HCT116 (cell line): Measurements from ENCODE around the gene REN. TPM values are rescaled to one million over a fixed set of nuclear protein-coding genes. Genes with fewer than 3 reads are reported as not detected.

Source experiments
- ATAC-seq: fragments of 200-7000 bp; cut with Tn5 transposase; 2 replicates; pipeline ENCODE4 v1.9.1; 2020; ENCODE audit warnings: mild to moderate bottlenecking, moderate library complexity
- BruUV-seq: library from RNA; stranded (reverse); fragments of 400-500 nt; replicated peaks from 2 replicates; lab custom pipeline; 2021; lab: Mats Ljungman, UMichigan
- CTCF ChIA-PET: fragments of 300-600 bp; sonication (Branson Sonifier 250); formaldehyde crosslinking; loops from one replicate; lab custom pipeline; 2021; ENCODE audit warnings: antibody characterized with exemption; lab: Charles Lee
- POLR2A ChIA-PET: fragments of 300-600, 350-600 bp; sonication (Branson Sonifier 250); formaldehyde crosslinking; loops from one replicate; lab custom pipeline; 2021; ENCODE audit warnings: antibody characterized with exemption; lab: Charles Lee
- RAD21 ChIA-PET, 2 experiments: fragments of 300-600 bp; sonication (Branson Sonifier 250); formaldehyde crosslinking; loops; one replicate each; lab custom pipeline; 2023; ENCODE audit warnings: low total read pairs in 2 of 2; ENCODE audit not compliant: uncharacterized antibody in 2 of 2, unreplicated experiment in 2 of 2, low non-redundant PET in 1 of 2; lab: Charles Lee
- DNase-seq: peaks from one replicate; pipeline ENCODE4 v3.0.0-alpha.2; 2010; ENCODE audit warnings: low read depth, low spot score
- H2AFZ ChIP-seq: fragments of 200-600 bp; shearing (Covaris generic), sonication (generic); 2 replicates; pipeline ENCODE4 v1.6.1; 2017; ENCODE audit warnings: low read depth, mixed run types, mixed read lengths, antibody characterized with exemption, low read length; ENCODE audit not compliant: poor library complexity, severe bottlenecking
- H3K27ac ChIP-seq: 2 replicates; pipeline ENCODE4 v1.5.1; 2012; ENCODE audit warnings: low read depth, low read length
- H3K27me3 ChIP-seq: fragments of 200-600 bp; sonication (generic); 2 replicates; pipeline ENCODE4 v1.6.1; 2016; ENCODE audit warnings: mixed run types, low read length, mixed read lengths; ENCODE audit not compliant: insufficient read depth
- H3K36me3 ChIP-seq, 2 experiments: fragments of 200-500 bp in 1 of 2; fragments of 200-600 bp in 1 of 2; sonication (Bioruptor generic) in 1 of 2; sonication (generic) in 1 of 2; 2 replicates each; pipeline versions ENCODE4 v1.5.1 to v1.6.1; 2014 to 2016; ENCODE audit warnings: low read length in 2 of 2, inconsistent platforms in 1 of 2, mixed read lengths in 1 of 2, mixed run types in 1 of 2; ENCODE audit not compliant: insufficient read depth in 2 of 2, control insufficient read depth in 1 of 2
- H3K4me1 ChIP-seq, 2 experiments: fragments of 200-600 bp in 1 of 2; sonication (generic) in 1 of 2; 2 replicates each; pipeline versions ENCODE4 v1.5.1 to v1.6.1; 2012 to 2017; ENCODE audit warnings: low read length in 2 of 2, inconsistent platforms in 1 of 2, mild to moderate bottlenecking in 1 of 2, mixed read lengths in 1 of 2, mixed run types in 1 of 2, moderate library complexity in 1 of 2; ENCODE audit not compliant: insufficient read depth in 2 of 2, control insufficient read depth in 1 of 2
- H3K4me2 ChIP-seq: fragments of 200-600 bp; sonication (generic); 2 replicates; pipeline ENCODE4 v1.6.1; 2017; ENCODE audit warnings: mixed run types, low read length, mixed read lengths
- H3K4me3 ChIP-seq, 2 experiments: fragments of 200-600 bp in 1 of 2; sonication (generic) in 1 of 2; replicated peaks in 1 of 2; 2 replicates each; pipeline ENCODE4 v1.5.1; 2011 to 2016; ENCODE audit warnings: low read length in 2 of 2, control low read depth in 1 of 2, low read depth in 1 of 2, mild to moderate bottlenecking in 1 of 2, mixed read lengths in 1 of 2, mixed run types in 1 of 2
- H3K79me2 ChIP-seq: fragments of 200-600 bp; sonication (generic); 2 replicates; pipeline ENCODE4 v1.6.1; 2017; ENCODE audit warnings: mild to moderate bottlenecking, mixed run types, low read length, moderate library complexity, mixed read lengths; ENCODE audit not compliant: insufficient read depth
- H3K9ac ChIP-seq: fragments of 200-600 bp; sonication (generic); 2 replicates; pipeline ENCODE4 v1.6.1; 2016; ENCODE audit warnings: low read length, mixed read lengths
- H3K9me2 ChIP-seq: fragments of 200-600 bp; sonication (generic), shearing (Covaris generic); 2 replicates; pipeline ENCODE4 v1.6.1; 2017; ENCODE audit warnings: mixed run types, mild to moderate bottlenecking, moderate library complexity; ENCODE audit not compliant: insufficient read depth
- H3K9me3 ChIP-seq, 2 experiments: fragments of 200-500 bp in 1 of 2; fragments of 200-600 bp in 1 of 2; sonication (Bioruptor generic) in 1 of 2; sonication (generic) in 1 of 2; 2 replicates each; pipeline ENCODE4 v1.6.1; 2014 to 2017; ENCODE audit warnings: low read length in 2 of 2, mixed read lengths in 2 of 2, inconsistent platforms in 1 of 2, low read depth in 1 of 2, mild to moderate bottlenecking in 1 of 2, mixed run types in 1 of 2, moderate library complexity in 1 of 2; ENCODE audit not compliant: control insufficient read depth in 1 of 2, insufficient read depth in 1 of 2
- H4K20me1 ChIP-seq: fragments of 200-600 bp; sonication (generic), shearing (Covaris generic); 2 replicates; pipeline ENCODE4 v1.6.1; 2017; ENCODE audit warnings: mixed run types, mild to moderate bottlenecking, moderate library complexity; ENCODE audit not compliant: insufficient read depth
- CBX3 ChIP-seq: IDR thresholded peaks from 2 replicates; pipeline ENCODE4 v1.6.1; 2012; ENCODE audit warnings: low read depth
- CEBPB ChIP-seq: IDR thresholded peaks from 2 replicates; pipeline ENCODE4 v1.6.1; 2012; ENCODE audit warnings: low read depth
- EGR1 ChIP-seq: IDR thresholded peaks from 2 replicates; pipeline ENCODE4 v1.6.1; 2012; ENCODE audit warnings: low read depth
- ELF1 ChIP-seq: IDR thresholded peaks from 2 replicates; pipeline ENCODE4 v1.6.1; 2012; ENCODE audit warnings: low read depth, borderline replicate concordance
- EZH2 ChIP-seq: fragments of 200-600 bp; sonication (generic); IDR thresholded peaks from 2 replicates; pipeline ENCODE4 v1.6.1; 2017; ENCODE audit warnings: antibody characterized with exemption, mixed run types
- FOSL1 ChIP-seq: IDR thresholded peaks from 2 replicates; pipeline ENCODE4 v1.6.1; 2012; ENCODE audit warnings: low read depth
- JUND ChIP-seq: IDR thresholded peaks from 2 replicates; pipeline ENCODE4 v1.6.1; 2012
- POLR2A ChIP-seq: IDR thresholded peaks from 2 replicates; pipeline ENCODE4 v1.7.0; 2011; ENCODE audit warnings: borderline replicate concordance; ENCODE audit not compliant: insufficient read depth, insufficient read length; ENCODE audit errors: extremely low read depth
- POLR2AphosphoS5 ChIP-seq: IDR thresholded peaks from 2 replicates; pipeline ENCODE4 v1.6.1; 2011; ENCODE audit warnings: mild to moderate bottlenecking, low read depth, low read length, moderate library complexity
- SIN3A ChIP-seq: IDR thresholded peaks from 2 replicates; pipeline ENCODE4 v1.6.1; 2012; ENCODE audit warnings: low read depth
- SP1 ChIP-seq: IDR thresholded peaks from 2 replicates; pipeline ENCODE4 v1.6.1; 2012; ENCODE audit warnings: low read depth
- SRF ChIP-seq: IDR thresholded peaks from 2 replicates; pipeline ENCODE4 v1.6.1; 2012; ENCODE audit warnings: low read depth
- TCF7L2 ChIP-seq: IDR thresholded peaks from 2 replicates; pipeline ENCODE4 v1.7.0; 2011; ENCODE audit warnings: borderline replicate concordance, inconsistent platforms; ENCODE audit not compliant: insufficient read depth, insufficient read length; ENCODE audit errors: extremely low read depth
- YY1 ChIP-seq: IDR thresholded peaks from 2 replicates; pipeline ENCODE4 v1.6.1; 2011; ENCODE audit warnings: low read length, low read depth, moderate library complexity, mild to moderate bottlenecking; ENCODE audit not compliant: insufficient replicate concordance; ENCODE audit errors: extremely low read depth
- ZFX ChIP-seq: fragments of 450-650 bp; IDR thresholded peaks from 2 replicates; pipeline ENCODE4 v1.6.1; 2017
- ZNF274 ChIP-seq: fragments of 200-500 bp; sonication (Bioruptor generic); IDR thresholded peaks from 2 replicates; pipeline ENCODE4 v1.6.1; 2014; ENCODE audit warnings: mild to moderate bottlenecking, low read depth, low read length, inconsistent platforms
- intact Hi-C: fragments of 100-400 bp; cut with micrococcal nuclease; formaldehyde crosslinking; loops from 2 replicates; pipeline ENCODE4 v1.10.0; 2022
- total RNA-seq: library from RNA; stranded (reverse); gene quantifications from one replicate; pipeline ENCODE4 v1.2.1, GENCODE V29; 2021; ENCODE audit not compliant: unreplicated experiment
- TF ChIP-seq, protein P1 (sequence below): IDR thresholded peaks from 2 replicates; pipeline ENCODE4 v1.6.1; 2011; ENCODE audit warnings: mild to moderate bottlenecking, low read length, moderate library complexity; ENCODE audit not compliant: insufficient replicate concordance; ENCODE audit errors: extremely low read depth
- TF ChIP-seq, protein P2 (sequence below): IDR thresholded peaks from 2 replicates; pipeline ENCODE4 v1.6.1; 2012

REN gene
- total RNA-seq, 1 experiment from 2014 or later = 0.47 TPM

DNA sequence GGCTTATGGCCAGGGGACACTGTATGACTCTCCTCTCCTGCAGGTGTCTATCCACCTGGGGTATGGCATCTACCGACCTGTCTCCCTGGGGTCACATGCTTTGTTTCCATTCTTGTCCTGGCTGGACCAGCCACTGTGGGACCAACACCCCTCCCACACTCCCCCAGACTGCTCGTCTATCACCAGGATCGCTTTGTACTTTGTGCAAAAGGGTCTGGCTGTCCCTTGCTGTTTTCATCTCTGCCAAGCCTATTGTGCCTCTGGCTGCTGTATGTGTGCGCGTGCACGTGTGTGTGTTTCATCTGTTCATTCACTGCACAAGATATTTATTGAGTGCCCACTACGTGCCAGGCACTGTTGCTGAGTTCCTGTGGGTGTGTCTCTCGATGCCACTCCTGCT lies 39.8 kb downstream of the REN start (continued):
- TF ChIP-seq, protein P1, sequence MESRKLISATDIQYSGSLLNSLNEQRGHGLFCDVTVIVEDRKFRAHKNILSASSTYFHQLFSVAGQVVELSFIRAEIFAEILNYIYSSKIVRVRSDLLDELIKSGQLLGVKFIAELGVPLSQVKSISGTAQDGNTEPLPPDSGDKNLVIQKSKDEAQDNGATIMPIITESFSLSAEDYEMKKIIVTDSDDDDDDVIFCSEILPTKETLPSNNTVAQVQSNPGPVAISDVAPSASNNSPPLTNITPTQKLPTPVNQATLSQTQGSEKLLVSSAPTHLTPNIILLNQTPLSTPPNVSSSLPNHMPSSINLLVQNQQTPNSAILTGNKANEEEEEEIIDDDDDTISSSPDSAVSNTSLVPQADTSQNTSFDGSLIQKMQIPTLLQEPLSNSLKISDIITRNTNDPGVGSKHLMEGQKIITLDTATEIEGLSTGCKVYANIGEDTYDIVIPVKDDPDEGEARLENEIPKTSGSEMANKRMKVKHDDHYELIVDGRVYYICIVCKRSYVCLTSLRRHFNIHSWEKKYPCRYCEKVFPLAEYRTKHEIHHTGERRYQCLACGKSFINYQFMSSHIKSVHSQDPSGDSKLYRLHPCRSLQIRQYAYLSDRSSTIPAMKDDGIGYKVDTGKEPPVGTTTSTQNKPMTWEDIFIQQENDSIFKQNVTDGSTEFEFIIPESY = no peak
- TF ChIP-seq CBX3 (no peak), SRF (no peak), YY1 (no peak), ELF1 (no peak), SIN3A (no peak), ZFX (no peak)
- TF ChIP-seq, protein P2, sequence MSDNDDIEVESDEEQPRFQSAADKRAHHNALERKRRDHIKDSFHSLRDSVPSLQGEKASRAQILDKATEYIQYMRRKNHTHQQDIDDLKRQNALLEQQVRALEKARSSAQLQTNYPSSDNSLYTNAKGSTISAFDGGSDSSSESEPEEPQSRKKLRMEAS = no peak

DNA sequence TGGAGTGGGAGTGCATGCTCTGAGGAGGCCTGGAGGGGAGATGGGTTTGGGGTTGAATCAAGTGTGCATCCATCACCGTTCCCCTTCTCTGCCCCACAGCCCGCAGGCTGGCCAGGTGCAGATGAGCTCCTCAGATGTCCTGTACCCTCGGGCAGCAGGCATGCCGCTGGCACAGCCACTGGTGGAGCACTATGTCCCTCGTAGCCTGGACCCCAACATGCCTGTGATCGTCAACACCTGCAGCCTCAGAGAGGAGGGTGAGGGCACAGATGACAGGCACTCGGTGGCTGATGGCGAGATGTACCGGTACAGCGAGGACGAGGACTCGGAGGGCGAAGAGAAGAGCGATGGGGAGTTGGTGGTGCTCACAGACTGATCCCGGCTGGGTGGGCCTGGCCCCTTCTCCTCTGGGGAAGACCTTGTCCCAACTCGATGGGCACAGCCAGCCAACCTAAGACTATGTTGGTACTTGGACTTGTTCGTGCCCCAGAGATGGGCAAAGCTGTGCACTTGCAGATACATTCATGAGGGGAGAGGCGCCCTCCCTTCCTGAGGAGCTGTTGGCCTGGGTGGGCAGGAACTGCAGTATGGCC lies 40.3 kb downstream of the REN start:
- no TSS peak for BruUV-seq
- ATAC-seq (no peak), DNase-seq (no peak)
- intact Hi-C loops = loop anchor here (2.0 kb wide), 1 partner anchor 53 kb away; the partner anchor contains the start of gene SOX13
- H3K4me2 ChIP-seq = no peak overlapping the region
- H3K9me3 ChIP-seq = no peaks in the 10 kb centered on the region
- H3K27ac ChIP-seq = no peak overlapping the region
- ChIA-PET RAD21 (no interaction called here), POLR2A (no interaction called here), CTCF (interaction anchor here (7.6 kb wide), 1 partner anchor 253 kb away, joined by 246 read pairs; no protein-coding TSS in a partner anchor)
- peaks cover 11 to 33% of the 10 kb centered on the region in 2 experiments for H3K4me1 ChIP-seq
- H3K9me2 ChIP-seq = no peaks in the 10 kb centered on the region
- no peaks in the 10 kb centered on the region for H3K79me2 ChIP-seq
- H3K9ac ChIP-seq = no peak overlapping the region
- no peaks in the 10 kb centered on the region; a peak in 1 of 4 replicates for H3K36me3 ChIP-seq
- H2AFZ ChIP-seq = no peak overlapping the region
- no peaks in the 10 kb centered on the region for H4K20me1 ChIP-seq
- no peaks in the 10 kb centered on the region for H3K27me3 ChIP-seq
- no peak overlapping the region for H3K4me3 ChIP-seq
- no peak for TF ChIP-seq FOSL1
- TF ChIP-seq JUND = no peak
- TF ChIP-seq, protein P1 = no peak
- no peak for TF ChIP-seq POLR2A
- TF ChIP-seq CEBPB = no peak
- no peak for TF ChIP-seq SP1
- no peak for TF ChIP-seq EGR1
- TF ChIP-seq, protein P2 = no peak
- TF ChIP-seq CBX3 = no peak
- no peak for TF ChIP-seq SIN3A
- TF ChIP-seq EZH2 = no peak
- no peak for TF ChIP-seq POLR2AphosphoS5
- TF ChIP-seq SRF = no peak
- TF ChIP-seq ZNF274 = no peak
- TF ChIP-seq TCF7L2 = no peak
- TF ChIP-seq ELF1 = no peak
